Mucosa of descending colon (tissue), 3 donors: ENCODE data around the gene SENP7. TPM values are rescaled to one million over a fixed set of nuclear protein-coding genes. Genes with fewer than 3 reads are reported as not detected.

ENCODE experiments used
- ATAC-seq: fragments of 200-7000 bp; cut with Tn5 transposase; one replicate; pipeline ENCODE4 v1.9.1; 2020; ENCODE audit warnings: mild to moderate bottlenecking, moderate library complexity
- DNase-seq, 3 donors: peaks; one replicate each; pipeline ENCODE4 v3.0.0-alpha.2; 2020
- H3K36me3 ChIP-seq: fragments of 200-600 bp; one replicate; pipeline ENCODE4 v1.8.0; 2021; ENCODE audit warnings: low read depth, mild to moderate bottlenecking
- H3K4me1 ChIP-seq: fragments of 200-600 bp; one replicate; pipeline ENCODE4 v1.8.0; 2021; ENCODE audit warnings: low read depth, mild to moderate bottlenecking
- H3K4me3 ChIP-seq: fragments of 200-600 bp; one replicate; pipeline ENCODE4 v1.8.0; 2021; ENCODE audit warnings: mild to moderate bottlenecking
- H3K9me3 ChIP-seq: fragments of 200-600 bp; one replicate; pipeline ENCODE4 v1.8.0; 2021; ENCODE audit warnings: mild to moderate bottlenecking
- CTCF ChIP-seq: fragments of 200-600 bp; IDR thresholded peaks from one replicate; pipeline ENCODE4 v1.8.0; 2022; ENCODE audit warnings: antibody characterized with exemption, mild to moderate bottlenecking
- intact Hi-C, 2 donors: fragments of 100-400 bp; cut with DNase I in 1 of 2; cut with micrococcal nuclease in 1 of 2; formaldehyde crosslinking; loops; one replicate each; pipeline versions ENCODE4 v1.11.0 to v1.11.1; 2022; cut with DNase I, micrococcal nuclease
- total RNA-seq, 3 donors: library from RNA; stranded (reverse); fragmentation: NEBNext Ultra II Directional in 2 of 3; extraction: Animal tissue kit (Norgen Biotek cat#: 25700) in 2 of 3; gene quantifications; one replicate each; pipeline versions ENCODE4 v1.2.1 to v1.2.4, GENCODE V29; 2021 to 2023
- donor health status: DM: no; HTN: no; CAD: no; lungs with moderate emphysema.
- donor health status: DM: no; HTN: no; CAD: no.
- donor health status: DM: no; HTN: yes; CAD: no.

Gene SENP7
- total RNA-seq, 3 donors from 2014 or later = 9.1 to 17.7 (median 12.4) TPM

- no peak for ATAC-seq
- Histone ChIP-seq H3K4me3 (no peak overlapping the region), H3K4me1 (no peaks in the 10 kb centered on the region), H3K36me3 (no peaks in the 10 kb centered on the region), H3K9me3 (no peaks in the 10 kb centered on the region)
- TF ChIP-seq CTCF = no peak
- intact Hi-C loops = no loop called here
- no peak for DNase-seq
Measured at GRCh38 chr3:101325393-101326134, 187.4 kb downstream of the SENP7 start.

- intact Hi-C loops = no loop called here
- Histone ChIP-seq H3K4me1 (no peaks in the 10 kb centered on the region), H3K9me3 (no peaks in the 10 kb centered on the region), H3K36me3 (no peaks in the 10 kb centered on the region), H3K4me3 (no peak within 1 kb of the TSS)
- DNase-seq (no peak), ATAC-seq (no peak)
- no peak for TF ChIP-seq CTCF
Measured at GRCh38 chr3:101320475-101320874, 192.5 kb downstream of the SENP7 start, which contains the start of gene IMPG2. Gene IMPG2 (minus strand): TSS chr3:101320575. CDS start chr3:101320372, 203 bp downstream.

- intact Hi-C loops = no loop called here
- no peak overlapping the region for H3K4me3 ChIP-seq
- H3K9me3 ChIP-seq = no peaks in the 10 kb centered on the region
- no peaks in the 10 kb centered on the region for H3K36me3 ChIP-seq
- no peak for DNase-seq
- ATAC-seq = no peak
- H3K4me1 ChIP-seq = no peaks in the 10 kb centered on the region
- no peak for TF ChIP-seq CTCF
Measured at GRCh38 chr3:101319531-101319930, 193.5 kb downstream of the SENP7 start.

- peak; percentile 91 for ATAC-seq
- intact Hi-C loops = no loop called here
- no peak for TF ChIP-seq CTCF
Measured at GRCh38 chr3:101312545-101312944, 200.5 kb downstream of the SENP7 start.

GRCh38 chr3:101311676-101312075 is 201.3 kb downstream of the SENP7 start:
- peaks cover 14% of the 10 kb centered on the region for H3K4me1 ChIP-seq
- intact Hi-C loops = no loop called here
- H3K4me3 ChIP-seq = no peak overlapping the region
- TF ChIP-seq CTCF = no peak
- no peak for ATAC-seq
- no peaks in the 10 kb centered on the region for H3K36me3 ChIP-seq
- peaks cover 26% of the 10 kb centered on the region for H3K9me3 ChIP-seq
- no peak for DNase-seq

More at GRCh38 chr3:101312545-101312944, 200.5 kb downstream of the SENP7 start:
- no peak overlapping the region for H3K4me3 ChIP-seq
- peaks cover 14% of the 10 kb centered on the region for H3K4me1 ChIP-seq
- peaks cover 20% of the 10 kb centered on the region for H3K9me3 ChIP-seq
- H3K36me3 ChIP-seq = no peaks in the 10 kb centered on the region
- DNase-seq = no peak
